Hematopoietic multipotent progenitor cell treated with erythropoietin and hydrocortisone succinate and interleukin-3 and kit ligand, for 4 days (in vitro differentiated cells): ENCODE measurements around the gene TEKT1.
"Not testable (repeated sequence)": the region's sequence is repeated elsewhere in the genome, so short reads cannot be mapped to it uniquely, and the experiment has no call there.

Source experiments
- DNase-seq: peaks from one replicate; pipeline ENCODE4 v3.0.0-alpha.2; 2015

TEKT1 gene

GRCh38 chr17:6812295-6812694, 19.2 kb downstream of the TEKT1 start:
- no peak for DNase-seq

DNA sequence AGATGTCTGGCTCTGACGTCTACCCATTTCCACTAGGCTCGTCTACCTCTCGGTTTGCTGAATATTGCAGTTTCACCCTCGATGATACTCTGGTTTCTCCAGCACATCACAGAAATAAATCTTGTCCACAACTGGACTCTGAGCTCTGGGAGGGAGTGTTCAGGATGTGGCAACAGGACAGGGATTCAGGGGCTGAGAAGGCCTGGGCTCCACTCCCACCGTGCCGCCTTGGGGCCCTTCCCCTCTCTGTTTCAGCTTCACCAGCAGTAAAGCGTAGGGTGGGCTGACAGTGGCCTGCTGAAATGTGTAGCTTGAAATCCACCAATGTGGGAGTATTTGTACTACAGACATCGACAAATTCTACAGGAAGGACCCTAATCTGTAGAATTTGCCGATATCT, 20.0 kb downstream of the TEKT1 start:
- DNase-seq: no peak

- no peak for DNase-seq
Observed at GRCh38 chr17:6800422-6801027, 31.0 kb downstream of the TEKT1 start.

DNA sequence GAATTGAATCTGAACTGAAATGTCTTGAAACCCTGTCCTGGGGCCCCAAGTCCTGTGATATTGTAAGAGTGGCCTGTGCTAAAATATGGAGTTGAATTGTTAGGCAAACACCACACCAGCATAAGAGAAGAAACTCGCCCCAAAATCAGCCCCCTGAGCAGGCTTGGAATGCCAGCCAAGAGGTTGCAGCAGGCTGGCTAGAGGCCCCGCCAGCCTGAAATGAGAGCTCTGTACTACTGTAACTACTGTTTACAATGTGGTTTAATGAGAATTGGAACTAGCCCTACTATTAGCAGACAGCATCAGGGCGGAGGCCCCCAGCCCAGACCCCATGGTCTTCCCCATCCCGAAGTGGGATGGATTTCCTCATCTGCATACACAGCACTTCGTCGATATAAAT, 31.8 kb downstream of the TEKT1 start:
- DNase-seq: no peak

DNA sequence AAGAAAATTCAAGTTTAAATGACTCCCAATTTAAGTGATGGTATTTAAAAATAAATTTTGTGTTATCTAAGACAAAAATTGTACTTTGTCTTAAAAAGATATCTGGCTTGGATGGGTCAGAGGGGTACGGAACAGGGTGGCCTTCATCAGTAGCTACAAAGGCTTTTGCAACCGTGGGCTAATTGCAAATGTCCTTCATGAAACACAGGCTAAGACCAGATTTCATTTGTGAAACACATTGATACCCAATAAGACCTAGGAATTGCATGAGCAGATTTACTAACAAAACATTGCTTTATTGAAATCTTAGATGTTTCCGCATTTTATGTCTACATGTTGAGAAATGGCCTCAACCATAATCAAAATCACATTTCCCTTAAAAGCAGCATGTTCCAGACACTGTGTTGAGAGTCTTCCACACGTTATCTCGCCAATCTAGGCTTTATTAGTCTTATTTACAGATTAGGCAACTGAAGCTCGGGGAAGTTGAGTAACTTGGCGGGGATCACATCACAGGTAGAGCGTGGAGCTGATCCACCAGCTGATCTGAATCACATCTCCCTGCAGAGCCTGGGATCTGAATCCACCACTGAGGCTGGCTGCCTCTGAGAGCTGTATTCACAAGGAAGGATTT, 33.7 kb downstream of the TEKT1 start:
- DNase-seq: no peak

GRCh38 chr17:6796887-6797490, 34.5 kb downstream of the TEKT1 start:
- no peak for DNase-seq

GRCh38 chr17:6796017-6796886, 35.3 kb downstream of the TEKT1 start:
- peak; percentile 15 for DNase-seq

DNA sequence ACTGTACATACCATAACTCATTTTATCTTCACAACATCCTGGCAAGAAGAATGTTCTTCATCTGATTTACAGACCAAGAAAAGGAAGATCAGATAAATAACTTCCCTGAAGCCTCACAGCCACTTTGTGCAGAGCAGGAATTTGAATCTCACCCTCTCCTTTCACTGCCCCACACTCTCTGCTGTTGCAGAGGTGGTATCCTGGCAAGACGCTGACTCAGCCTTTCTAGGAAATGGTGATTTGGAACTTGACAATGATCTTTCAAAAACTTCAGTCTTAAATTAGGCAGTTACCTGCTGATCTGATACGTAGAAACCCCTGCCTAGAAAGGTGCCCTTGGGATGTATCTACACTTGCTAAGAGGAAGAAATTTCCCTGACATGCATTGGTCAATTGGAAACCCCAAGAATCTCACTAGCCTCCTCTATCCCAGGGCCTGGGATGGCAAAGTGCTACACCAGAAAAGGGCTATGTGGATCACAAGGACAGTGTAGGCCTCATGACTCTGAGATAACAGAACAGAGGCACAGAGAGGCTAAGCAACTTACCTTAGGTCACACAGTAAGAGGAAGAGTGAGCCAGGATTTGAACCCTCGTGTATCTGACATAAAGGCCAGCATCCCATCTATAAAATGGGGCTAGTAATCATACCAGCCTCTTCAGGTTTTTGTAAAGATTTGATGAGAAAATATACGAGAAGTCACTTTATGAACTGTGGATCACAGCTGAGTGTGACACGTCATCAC, 37.6 kb downstream of the TEKT1 start:
- DNase-seq: no peak

DNA sequence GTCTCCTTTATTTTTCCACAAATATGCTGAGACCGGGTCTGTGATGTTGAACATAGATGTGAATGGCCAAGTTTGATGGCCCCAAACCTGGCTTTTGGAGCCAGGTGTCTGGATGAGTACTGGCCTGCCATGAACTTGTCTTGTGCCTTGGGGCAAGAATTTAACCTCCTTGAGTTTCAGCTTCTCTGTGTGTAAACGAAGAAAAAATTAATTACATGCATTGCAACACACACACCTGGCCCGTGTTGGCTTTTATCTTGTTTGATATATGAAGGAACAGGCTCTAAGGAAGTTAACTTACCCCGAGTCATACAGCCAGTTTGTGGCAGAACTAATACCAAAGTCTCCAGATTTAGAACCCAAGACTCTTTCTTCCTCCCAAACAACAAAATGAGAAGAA, 42.4 kb downstream of the TEKT1 start:
- no peak for DNase-seq

- no peak for DNase-seq
Observed at GRCh38 chr17:6787081-6787693, 44.3 kb downstream of the TEKT1 start.

DNA sequence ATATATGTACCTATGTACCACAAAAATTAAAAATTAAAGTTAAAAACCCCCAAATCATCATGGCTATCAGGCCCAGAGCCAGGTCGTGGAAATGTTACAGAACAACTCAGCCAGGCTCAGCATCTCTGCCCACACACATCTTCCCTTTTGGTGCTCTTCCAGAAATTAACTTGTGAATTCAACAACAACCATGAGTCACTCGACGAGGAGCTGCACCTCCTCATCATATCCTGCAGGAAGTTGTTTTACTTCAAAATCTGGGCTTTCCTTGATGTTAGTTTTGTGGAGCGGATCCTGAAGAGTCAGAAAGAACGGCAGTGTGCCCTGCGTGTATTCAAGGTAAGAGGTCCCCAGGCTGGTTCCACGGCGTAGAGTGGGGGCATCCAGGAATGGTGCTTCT, 44.9 kb downstream of the TEKT1 start:
- no peak for DNase-seq

GRCh38 chr17:6782244-6782643, 49.3 kb downstream of the TEKT1 start:
- DNase-seq: no peak

DNA sequence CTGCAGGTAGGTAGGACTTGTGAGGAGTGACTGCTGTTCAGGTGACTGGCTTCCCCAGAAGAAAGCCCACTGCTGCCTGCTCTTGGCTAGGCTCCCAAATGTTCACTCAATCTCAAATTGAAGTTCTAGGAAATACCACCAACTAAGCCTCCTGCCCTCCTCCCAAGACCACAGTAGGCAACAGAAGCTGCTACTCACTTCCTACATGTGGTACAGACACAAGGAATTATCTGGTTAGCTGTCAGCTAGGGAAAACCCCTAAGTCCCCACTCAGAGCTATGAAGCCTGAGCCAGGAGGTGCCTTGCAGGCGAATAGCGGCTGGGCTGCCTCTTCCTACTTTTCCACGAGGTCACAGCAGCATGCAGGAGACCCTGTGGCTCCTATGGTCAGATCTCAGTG, 50.6 kb downstream of the TEKT1 start:
- DNase-seq: peak; percentile 65

- no peak for DNase-seq
Observed at GRCh38 chr17:6780001-6780400, 51.5 kb downstream of the TEKT1 start.

DNA sequence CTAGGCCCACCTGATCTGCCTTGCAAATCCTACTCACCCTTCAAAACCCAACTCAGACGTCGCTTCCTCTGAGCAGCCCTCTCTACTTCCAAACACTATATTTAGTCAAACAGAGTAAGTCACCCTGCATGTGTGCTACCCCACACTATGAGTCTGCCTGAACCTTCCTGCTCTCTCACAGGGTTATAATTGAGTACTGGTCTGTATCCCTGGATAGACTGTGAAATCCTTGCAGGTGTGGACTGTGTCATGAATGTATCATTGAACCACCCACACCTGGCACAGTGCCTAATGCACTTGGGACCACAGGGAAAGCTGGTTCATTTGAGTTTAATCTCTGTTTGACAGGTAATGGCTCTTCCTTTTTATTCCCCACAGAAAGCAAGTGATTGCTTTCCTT, 52.1 kb downstream of the TEKT1 start:
- no peak for DNase-seq

DNA sequence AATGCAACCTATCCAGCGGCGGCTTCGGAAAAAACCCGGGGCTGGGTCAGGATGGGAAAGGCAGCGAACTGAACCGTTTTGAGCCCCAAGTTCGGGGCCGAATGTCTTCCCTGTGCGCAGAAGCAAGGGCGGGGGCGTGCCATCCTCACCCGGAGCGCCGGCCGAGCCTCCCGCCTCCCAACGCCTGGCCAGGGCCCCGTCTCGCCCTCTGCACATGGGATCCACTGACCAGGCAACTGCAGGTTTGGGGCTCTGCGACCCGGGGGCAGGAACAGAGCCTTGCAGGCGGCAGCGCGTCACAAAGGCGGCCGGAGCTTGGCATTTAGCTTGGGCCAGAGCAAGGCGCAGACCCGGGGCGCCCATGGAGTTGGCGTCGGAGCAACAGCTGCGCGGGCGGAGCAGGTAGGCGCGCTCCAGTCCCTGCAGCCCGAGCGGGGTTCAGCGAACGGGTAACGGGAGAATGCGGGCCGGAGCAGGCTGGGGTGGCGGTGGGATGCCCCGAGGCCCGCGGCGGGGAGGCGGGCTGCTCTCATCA, 55.6 kb downstream of the TEKT1 start, which contains the start of gene FBXO39:
FBXO39 (plus strand) TSS at position 345 of the 535 bp plus-strand sequence. CDS start 3,654 bp downstream, outside the sequence.
- DNase-seq: peak; percentile 22

DNA sequence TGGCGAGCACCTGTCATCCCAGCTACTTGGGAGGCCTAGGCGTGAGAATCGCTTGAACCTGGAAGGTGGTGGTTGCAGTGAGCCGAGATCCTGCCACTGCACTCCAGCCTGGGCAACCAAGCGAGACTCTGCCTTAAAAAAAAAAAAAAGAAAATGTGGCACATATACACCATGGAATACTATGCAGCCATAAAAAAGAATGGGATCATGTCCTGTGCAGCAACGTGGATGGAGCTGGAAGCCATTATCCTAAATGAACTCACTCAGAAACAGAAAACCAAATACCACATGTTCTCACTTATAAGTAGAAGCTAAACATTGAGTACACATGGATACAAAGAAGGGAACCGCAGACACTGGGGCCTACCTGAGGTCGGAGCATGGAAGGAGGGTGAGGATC, 56.6 kb downstream of the TEKT1 start:
- DNase-seq: not testable (repeated sequence)

DNA sequence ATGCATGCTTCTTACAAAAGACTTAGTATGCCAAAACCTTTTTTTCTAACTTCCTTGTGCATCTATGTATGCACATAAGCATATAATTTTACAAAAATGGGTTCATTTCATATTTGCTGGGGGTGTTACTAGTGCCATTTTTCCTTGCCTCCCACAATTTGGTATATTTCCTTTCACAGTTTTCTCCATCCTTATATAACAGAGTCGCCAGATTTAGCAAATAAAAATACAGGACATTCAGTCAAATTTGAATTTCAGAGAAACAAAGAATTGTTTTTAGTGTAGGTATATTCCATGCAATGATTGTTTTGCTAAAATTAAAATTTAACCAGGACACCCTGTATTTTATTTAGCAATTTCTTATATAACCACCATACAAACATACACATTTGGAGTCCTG, 59.5 kb downstream of the TEKT1 start:
- no peak for DNase-seq

- no peak for DNase-seq
Observed at GRCh38 chr17:6768447-6768846, 63.1 kb downstream of the TEKT1 start.

GRCh38 chr17:6761779-6762178, 69.8 kb downstream of the TEKT1 start:
- no peak for DNase-seq

GRCh38 chr17:6757747-6758146, 73.8 kb downstream of the TEKT1 start:
- DNase-seq: no peak

DNA sequence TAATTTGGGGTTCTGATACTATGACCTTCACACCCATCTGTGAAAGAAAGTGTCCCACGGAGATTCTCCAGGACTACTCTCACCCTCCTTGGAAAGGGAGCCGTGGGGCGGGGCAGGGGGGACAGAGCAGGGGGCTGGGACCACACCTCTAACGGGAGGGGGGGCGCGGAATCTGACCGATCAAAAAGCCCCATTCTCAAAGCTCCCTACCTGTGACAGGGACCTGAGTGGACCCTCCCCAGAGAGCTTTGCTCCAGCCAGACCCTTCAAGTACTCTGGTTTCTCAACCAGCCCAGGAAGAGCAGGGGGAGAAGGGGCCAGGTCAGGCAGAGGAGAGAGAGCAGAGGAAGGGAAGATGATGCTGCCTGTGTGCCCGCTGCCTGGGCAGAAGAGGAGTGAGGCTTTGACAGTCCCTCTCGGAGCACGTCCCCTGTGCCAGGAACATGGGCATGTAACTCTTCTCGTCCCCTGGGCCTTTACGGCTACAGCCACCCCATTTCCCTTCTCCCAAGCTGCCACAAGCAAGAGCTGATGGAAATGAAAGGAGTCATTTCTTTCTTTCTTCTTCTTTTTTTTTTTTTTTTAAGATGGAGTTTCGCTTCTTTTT, 75.0 kb downstream of the TEKT1 start:
- peak; percentile 25 for DNase-seq
